ENCODE results near the gene DNAJB2.

Gene DNAJB2

GRCh38 chr2:219266232-219266631 is 12.9 kb upstream of the DNAJB2 start:
- TF ChIP-seq CTCF (IDR thresholded peaks at IDR 0.05; ENCODE audit: extremely low read depth, missing control alignments), result no peak
- DNase-seq (ENCODE audit: low spot score), result no peak

GRCh38 chr2:219266886-219267285 is 12.3 kb upstream of the DNAJB2 start:
- TF ChIP-seq CTCF (IDR thresholded peaks at IDR 0.05; ENCODE audit: extremely low read depth, missing control alignments), result no peak
- DNase-seq (ENCODE audit: low spot score), result no peak

- TF ChIP-seq CTCF (IDR thresholded peaks at IDR 0.05; ENCODE audit: extremely low read depth, missing control alignments), result no peak
- no peak for DNase-seq (ENCODE audit: low spot score)
Observed at GRCh38 chr2:219268294-219268693, 10.9 kb upstream of the DNAJB2 start.

- no peak for DNase-seq (ENCODE audit: low spot score)
- no peak for TF ChIP-seq CTCF (IDR thresholded peaks at IDR 0.05; ENCODE audit: extremely low read depth, missing control alignments)
Observed at GRCh38 chr2:219269362-219270054, 9.7 kb upstream of the DNAJB2 start.

- no peak for TF ChIP-seq CTCF (IDR thresholded peaks at IDR 0.05; ENCODE audit: extremely low read depth, missing control alignments)
- no peak for DNase-seq (ENCODE audit: low spot score)
Observed at GRCh38 chr2:219270055-219270372, 9.2 kb upstream of the DNAJB2 start.

GRCh38 chr2:219271021-219271420 is 8.1 kb upstream of the DNAJB2 start:
- TF ChIP-seq CTCF (IDR thresholded peaks at IDR 0.05; ENCODE audit: extremely low read depth, missing control alignments), result no peak
- no peak for DNase-seq (ENCODE audit: low spot score)

- DNase-seq (ENCODE audit: low spot score), result no peak
- TF ChIP-seq CTCF (IDR thresholded peaks at IDR 0.05; ENCODE audit: extremely low read depth, missing control alignments), result no peak
Observed at GRCh38 chr2:219272356-219272755, 6.8 kb upstream of the DNAJB2 start.

Data from GM20000 (cell line).